H9 (cell line): ENCODE data around the gene ARHGAP31. TPM values are rescaled to one million over a fixed set of nuclear protein-coding genes. Genes with fewer than 3 reads are reported as not detected.

Source experiments
- DNase-seq: peaks from one replicate; pipeline ENCODE4 v3.0.0-alpha.2; 2017
- H2AFZ ChIP-seq: one replicate; pipeline ENCODE4 v1.6.1; 2013; ENCODE audit warnings: mild to moderate bottlenecking, low read length, control low read depth, moderate library complexity
- H2AK5ac ChIP-seq: 2 replicates; pipeline ENCODE4 v1.6.1; 2013; ENCODE audit warnings: low read length, control low read depth, mixed read lengths; ENCODE audit not compliant: insufficient read length
- H2BK120ac ChIP-seq: one replicate; pipeline ENCODE4 v1.6.1; 2013; ENCODE audit warnings: low read depth, mild to moderate bottlenecking, low read length, control low read depth, inconsistent platforms; ENCODE audit not compliant: poor library complexity, severe bottlenecking
- H2BK12ac ChIP-seq: 2 replicates; pipeline ENCODE4 v1.6.1; 2013; ENCODE audit warnings: low read length, control low read depth, mixed read lengths, low read depth; ENCODE audit not compliant: insufficient read length
- H2BK15ac ChIP-seq: 2 replicates; pipeline ENCODE4 v1.6.1; 2013; ENCODE audit warnings: low read depth, low read length, control low read depth
- H2BK20ac ChIP-seq: one replicate; pipeline ENCODE4 v1.6.1; 2013; ENCODE audit warnings: low read depth, mild to moderate bottlenecking, low read length, control low read depth, inconsistent platforms; ENCODE audit not compliant: poor library complexity, severe bottlenecking
- H2BK5ac ChIP-seq: 2 replicates; pipeline ENCODE4 v1.6.1; 2013; ENCODE audit warnings: low read length, control low read depth, mixed read lengths; ENCODE audit not compliant: insufficient read length
- H3K14ac ChIP-seq: 2 replicates; pipeline ENCODE4 v1.6.1; 2013; ENCODE audit warnings: low read length, control low read depth; ENCODE audit not compliant: insufficient read depth
- H3K18ac ChIP-seq: 2 replicates; pipeline ENCODE4 v1.6.1; 2013; ENCODE audit warnings: low read depth, mild to moderate bottlenecking, mixed read lengths, low read length, control low read depth; ENCODE audit not compliant: insufficient read length
- H3K23ac ChIP-seq: 2 replicates; pipeline ENCODE4 v1.6.1; 2013; ENCODE audit warnings: low read length, control low read depth, mixed read lengths, low read depth; ENCODE audit not compliant: insufficient read length
- H3K23me2 ChIP-seq: 2 replicates; pipeline ENCODE4 v1.6.1; 2013; ENCODE audit warnings: low read depth, mild to moderate bottlenecking, mixed read lengths, low read length, control low read depth; ENCODE audit not compliant: insufficient read length, poor library complexity, severe bottlenecking
- H3K27ac ChIP-seq: 2 replicates; pipeline ENCODE4 v1.5.1; 2013; ENCODE audit warnings: low read length, control low read depth, mixed read lengths, low read depth; ENCODE audit not compliant: insufficient read length
- H3K27me3 ChIP-seq: 2 replicates; pipeline ENCODE4 v1.6.1; 2013; ENCODE audit warnings: low read length, control low read depth, inconsistent platforms; ENCODE audit not compliant: insufficient read depth
- H3K4ac ChIP-seq: 2 replicates; pipeline ENCODE4 v1.6.1; 2013; ENCODE audit warnings: low read depth, mild to moderate bottlenecking, control low read depth, inconsistent platforms, low read length, moderate library complexity
- H3K4me1 ChIP-seq: 2 replicates; pipeline ENCODE4 v1.6.1; 2013; ENCODE audit warnings: low read length, control low read depth, inconsistent platforms; ENCODE audit not compliant: insufficient read depth
- H3K4me2 ChIP-seq: 2 replicates; pipeline ENCODE4 v1.6.1; 2013; ENCODE audit warnings: low read length, control low read depth, mixed read lengths; ENCODE audit not compliant: insufficient read length, insufficient read depth
- H3K56ac ChIP-seq: 2 replicates; pipeline ENCODE4 v1.6.1; 2013; ENCODE audit warnings: low read depth, mild to moderate bottlenecking, mixed read lengths, low read length, control low read depth; ENCODE audit not compliant: insufficient read length
- H3K79me1 ChIP-seq: 2 replicates; pipeline ENCODE4 v1.6.1; 2013; ENCODE audit warnings: low read depth, mild to moderate bottlenecking, moderate library complexity, low read length, control low read depth, inconsistent platforms; ENCODE audit not compliant: insufficient read depth, poor library complexity, severe bottlenecking
- H3K79me2 ChIP-seq: 2 replicates; pipeline ENCODE4 v1.6.1; 2013; ENCODE audit warnings: low read length, control low read depth, inconsistent platforms; ENCODE audit not compliant: insufficient read depth
- H3K9ac ChIP-seq: 2 replicates; pipeline ENCODE4 v1.6.1; 2013; ENCODE audit warnings: low read length, control low read depth, mixed read lengths; ENCODE audit not compliant: insufficient read length; ENCODE audit errors: extremely low read depth
- H3K9me3 ChIP-seq: one replicate; pipeline ENCODE4 v1.6.1; 2013; ENCODE audit warnings: low read depth, low read length, inconsistent platforms; ENCODE audit not compliant: control insufficient read depth
- H3T11ph ChIP-seq: one replicate; pipeline ENCODE4 v1.6.1; 2013; ENCODE audit warnings: mild to moderate bottlenecking, low read length, control low read depth, inconsistent platforms
- H4K20me1 ChIP-seq: one replicate; pipeline ENCODE4 v1.6.1; 2013; ENCODE audit not compliant: control insufficient read depth, insufficient read length, insufficient read depth
- H4K5ac ChIP-seq: 2 replicates; pipeline ENCODE4 v1.6.1; 2013; ENCODE audit warnings: low read depth, mild to moderate bottlenecking, mixed read lengths, low read length, control low read depth; ENCODE audit not compliant: insufficient read length
- H4K8ac ChIP-seq: replicated peaks from 2 replicates; pipeline ENCODE4 v1.6.1; 2013; ENCODE audit warnings: low read length, control low read depth, mixed read lengths, low read depth; ENCODE audit not compliant: insufficient read length
- H4K91ac ChIP-seq: 2 replicates; pipeline ENCODE4 v1.6.1; 2013; ENCODE audit warnings: low read depth, mild to moderate bottlenecking, moderate library complexity, mixed read lengths, low read length, control low read depth; ENCODE audit not compliant: insufficient read length
- H3K27ac Mint-ChIP-seq, 3 experiments: 2 replicates in 2 of 3; 3 replicates in 1 of 3; pipeline ENCODE4 v1.8.0; 2020 to 2021; ENCODE audit warnings: mixed read lengths in 3 of 3, mild to moderate bottlenecking in 1 of 3, moderate library complexity in 1 of 3
- H3K27me3 Mint-ChIP-seq: 2 replicates; pipeline ENCODE4 v1.8.0; 2021; ENCODE audit warnings: low read depth, mild to moderate bottlenecking, moderate library complexity, mixed read lengths
- H3K36me3 Mint-ChIP-seq, 3 experiments: 2 replicates in 2 of 3; 3 replicates in 1 of 3; pipeline ENCODE4 v1.8.0; 2020 to 2021; ENCODE audit warnings: low read depth in 3 of 3, mixed read lengths in 3 of 3; ENCODE audit not compliant: insufficient read depth in 1 of 3
- H3K4me1 Mint-ChIP-seq, 2 experiments: 2 replicates each; pipeline ENCODE4 v1.8.0; 2020; ENCODE audit warnings: mixed read lengths in 2 of 2
- H3K4me3 Mint-ChIP-seq, 2 experiments: 2 replicates in 1 of 2; 3 replicates in 1 of 2; pipeline ENCODE4 v1.8.0; 2020 to 2021; ENCODE audit warnings: mild to moderate bottlenecking in 2 of 2, mixed read lengths in 2 of 2, moderate library complexity in 1 of 2
- H3K9me3 Mint-ChIP-seq, 2 experiments: 2 replicates in 1 of 2; 3 replicates in 1 of 2; pipeline ENCODE4 v1.8.0; 2020; ENCODE audit warnings: mild to moderate bottlenecking in 2 of 2, mixed read lengths in 2 of 2, moderate library complexity in 1 of 2
- whole genome bisulfite sequencing: extraction: QIAGEN DNeasy Blood & Tissue Kit; methylation state at CpG from one replicate; pipeline ENCODE4 v1.1.7; 2013; ENCODE audit warnings: missing lambda C conversion rate, low lambda C conversion rate, mixed read lengths; ENCODE audit not compliant: insufficient read length; ENCODE audit errors: extremely low coverage; 5-methylcytosine and 5-hydroxymethylcytosine counted together
- total RNA-seq: library from RNA; stranded (reverse); gene quantifications from 2 replicates; pipeline ENCODE4 v1.2.1, GENCODE V29; 2021
- TF ChIP-seq, protein P1 (sequence below): fragments of 200-600 bp; sonication (generic); conservative IDR thresholded peaks from 3 replicates; pipeline ENCODE4 v1.8.0; 2021; ENCODE audit warnings: antibody characterized with exemption, mild to moderate bottlenecking

ARHGAP31 gene
- total RNA-seq, 1 experiment from 2014 or later = 2.2 TPM

DNA sequence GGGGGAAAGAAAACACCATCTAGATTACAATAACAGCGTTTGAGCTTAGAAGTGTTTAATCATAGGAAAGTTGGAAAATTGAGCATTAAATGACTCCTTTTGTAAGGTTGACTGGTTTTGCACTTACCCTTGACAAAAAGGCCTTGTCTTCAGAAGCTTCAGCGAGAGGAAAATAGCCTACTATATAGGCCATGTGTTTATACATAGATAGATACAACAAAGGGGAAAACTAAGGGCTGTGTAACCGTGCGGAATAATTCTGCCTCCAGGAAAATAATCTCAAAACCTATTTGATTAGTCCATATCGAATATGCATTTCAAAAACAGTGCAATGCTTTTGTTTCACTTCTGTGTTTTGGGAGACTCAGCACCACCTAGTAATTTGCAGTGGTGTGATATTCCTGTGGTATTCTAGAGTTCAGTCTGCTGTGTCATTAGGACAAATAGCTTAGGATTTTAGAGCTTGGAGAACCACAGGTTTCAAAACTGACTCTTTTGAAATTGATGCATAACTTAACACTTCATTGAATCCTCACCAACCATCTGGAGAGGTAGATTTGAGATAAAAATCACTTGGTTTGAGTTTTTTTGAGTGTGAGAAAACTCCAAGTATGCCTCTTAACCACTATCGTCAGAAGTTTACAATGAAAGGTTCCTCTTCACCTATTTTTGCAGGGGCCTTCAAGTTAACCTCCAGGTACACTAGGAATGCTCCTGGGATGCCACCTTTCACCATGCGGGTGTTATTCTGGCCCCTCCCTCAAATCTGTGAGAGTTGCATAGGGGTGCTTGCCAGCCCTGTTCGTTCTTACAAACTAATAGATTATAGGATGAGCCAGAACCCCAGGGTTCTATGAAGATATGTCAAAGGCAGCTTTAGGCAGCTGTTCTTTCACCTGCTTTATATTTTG is 1.9 kb downstream of the ARHGAP31 start:
- Mint-ChIP-seq H3K4me1 (peaks cover 25 to 31% of the 10 kb centered on the region in 2 experiments), H3K27me3 (peaks cover 54% of the 10 kb centered on the region), H3K4me3 (peak overlapping the region; percentile 76 to 87; a peak in 3 of 5 replicates), H3K36me3 (peaks cover 0 to 2% (median 0%) of the 10 kb centered on the region in 3 experiments; a peak in 1 of 7 replicates), H3K27ac (peak overlapping the region in 1 of 3 experiments; percentile 44; a peak in 1 of 7 replicates), H3K9me3 (no peaks in the 10 kb centered on the region)
- no peak overlapping the region for H3K27ac ChIP-seq
- no peak overlapping the region for H2AFZ ChIP-seq
- H4K91ac ChIP-seq = no peak overlapping the region
- H2BK15ac ChIP-seq = no peak overlapping the region
- no peak overlapping the region for H3K9ac ChIP-seq
- H3K4me2 ChIP-seq = peak overlapping the region; percentile 80
- no peak overlapping the region for H2AK5ac ChIP-seq
- DNase-seq = no peak
- H3K4ac ChIP-seq = no peak overlapping the region
- H3K14ac ChIP-seq = no peak overlapping the region
- no peak overlapping the region for H4K8ac ChIP-seq
- H3K9me3 ChIP-seq = no peaks in the 10 kb centered on the region
- no peak overlapping the region for H3T11ph ChIP-seq
- H3K18ac ChIP-seq = no peak overlapping the region
- H3K23me2 ChIP-seq = peaks cover 15% of the 10 kb centered on the region
- TF ChIP-seq, protein P1, sequence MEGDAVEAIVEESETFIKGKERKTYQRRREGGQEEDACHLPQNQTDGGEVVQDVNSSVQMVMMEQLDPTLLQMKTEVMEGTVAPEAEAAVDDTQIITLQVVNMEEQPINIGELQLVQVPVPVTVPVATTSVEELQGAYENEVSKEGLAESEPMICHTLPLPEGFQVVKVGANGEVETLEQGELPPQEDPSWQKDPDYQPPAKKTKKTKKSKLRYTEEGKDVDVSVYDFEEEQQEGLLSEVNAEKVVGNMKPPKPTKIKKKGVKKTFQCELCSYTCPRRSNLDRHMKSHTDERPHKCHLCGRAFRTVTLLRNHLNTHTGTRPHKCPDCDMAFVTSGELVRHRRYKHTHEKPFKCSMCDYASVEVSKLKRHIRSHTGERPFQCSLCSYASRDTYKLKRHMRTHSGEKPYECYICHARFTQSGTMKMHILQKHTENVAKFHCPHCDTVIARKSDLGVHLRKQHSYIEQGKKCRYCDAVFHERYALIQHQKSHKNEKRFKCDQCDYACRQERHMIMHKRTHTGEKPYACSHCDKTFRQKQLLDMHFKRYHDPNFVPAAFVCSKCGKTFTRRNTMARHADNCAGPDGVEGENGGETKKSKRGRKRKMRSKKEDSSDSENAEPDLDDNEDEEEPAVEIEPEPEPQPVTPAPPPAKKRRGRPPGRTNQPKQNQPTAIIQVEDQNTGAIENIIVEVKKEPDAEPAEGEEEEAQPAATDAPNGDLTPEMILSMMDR = no peak
- H3K23ac ChIP-seq = no peak overlapping the region
- no peak overlapping the region for H2BK5ac ChIP-seq
- H2BK120ac ChIP-seq = no peak overlapping the region
- H3K79me2 ChIP-seq = no peaks in the 10 kb centered on the region
- no peaks in the 10 kb centered on the region for H3K27me3 ChIP-seq
- H3K56ac ChIP-seq = no peak overlapping the region
- no peak overlapping the region for H2BK20ac ChIP-seq
- H4K5ac ChIP-seq = no peak overlapping the region
- no peaks in the 10 kb centered on the region for H3K79me1 ChIP-seq
- H4K20me1 ChIP-seq = no peaks in the 10 kb centered on the region
- H2BK12ac ChIP-seq = no peak overlapping the region
- H3K4me1 ChIP-seq = peaks cover 3% of the 10 kb centered on the region; the same call in 1 of the 2 replicates
- no CpG with 5 or more reads among the region's 8 CpGs for WGBS
